ENCODE results near the gene RAMP2. TPM values are rescaled to one million over a fixed set of nuclear protein-coding genes. Genes with fewer than 3 reads are reported as not detected.
A peak's percentile ranks its signal among the peaks of the same experiment; 100 is the strongest.

The RAMP2 gene
- polyA plus RNA-seq, 1 experiment, result 2.8 TPM

GRCh38 chr17:42809250-42809649, 48.2 kb downstream of the RAMP2 start:
- POLR2A ChIA-PET, result interaction anchor here (0.7 kb wide), 1 partner anchor 8 kb away, joined by 3 read pairs; no protein-coding TSS in a partner anchor
- H3K27me3 ChIP-seq (ENCODE audit: control insufficient read depth, insufficient read depth, low read length), result no peaks in the 10 kb centered on the region
- no peak overlapping the region for H3K4me3 ChIP-seq (ENCODE audit: low read depth, low read length)
- peak; percentile 37 for DNase-seq (ENCODE audit: low read depth)
- peaks cover 7% of the 10 kb centered on the region for H3K36me3 ChIP-seq (ENCODE audit: control insufficient read depth, insufficient read depth, low read length)
- no peak for TF ChIP-seq CTCF (IDR thresholded peaks at IDR 0.05; ENCODE audit: insufficient read depth, low read depth, low read length)
- CTCF ChIA-PET, result interaction anchor here (1.1 to 1.8 kb wide), 3 partner anchors 10 to 47 kb away, joined by 3 to 7 read pairs (median 4); no protein-coding TSS in a partner anchor

Small RNA genes within 50 kb of the gene (small RNA-seq; reads per million reads assigned to genes)
- not detected for gene HMGN2P15 (ENCODE audit: insufficient read length, low read depth, low replicate concordance)

Other genes starting within 250 kb of the RAMP2 start
- gene NAGLU, start 225.0 kb upstream of the RAMP2 start, polyA plus RNA-seq (2011; rRNA removed), result 16.3 and 45.3 TPM in 2 replicates
- gene HSD17B1, start 208.3 kb upstream of the RAMP2 start, polyA plus RNA-seq (2011; rRNA removed), result 0.49 and 0.54 TPM in 2 replicates
- gene COASY, start 199.1 kb upstream of the RAMP2 start, polyA plus RNA-seq (2011; rRNA removed), result 28.6 and 41.5 TPM in 2 replicates
- 40.9 and 50.1 TPM in 2 replicates for gene MLX, start 194.1 kb upstream of the RAMP2 start, polyA plus RNA-seq (2011; rRNA removed)
- gene PSMC3IP, start 183.5 kb upstream of the RAMP2 start, polyA plus RNA-seq (2011; rRNA removed), result 3.4 and 5.8 TPM in 2 replicates
- gene RETREG3, start 151.9 kb upstream of the RAMP2 start, polyA plus RNA-seq (2011; rRNA removed), result 28.4 and 54.4 TPM in 2 replicates
- 37.2 and 66.1 TPM in 2 replicates for gene TUBG1, start 151.5 kb upstream of the RAMP2 start, polyA plus RNA-seq (2011; rRNA removed)
- gene TUBG2, start 101.9 kb upstream of the RAMP2 start, polyA plus RNA-seq (2011; rRNA removed), result 11.4 and 15.1 TPM in 2 replicates
- 5.6 and 9.1 TPM in 2 replicates for gene PLEKHH3, start 84.2 kb upstream of the RAMP2 start, polyA plus RNA-seq (2011; rRNA removed)
- 0.91 and 2.3 TPM in 2 replicates for gene CCR10, start 79.4 kb upstream of the RAMP2 start, polyA plus RNA-seq (2011; rRNA removed)
- 51.8 and 90.6 TPM in 2 replicates for gene CNTNAP1, start 78.7 kb upstream of the RAMP2 start, polyA plus RNA-seq (2011; rRNA removed)
- 30.4 and 32.0 TPM in 2 replicates for gene EZH1, start 16.2 kb upstream of the RAMP2 start, polyA plus RNA-seq (2011; rRNA removed)
- gene VPS25, start 12.2 kb downstream of the RAMP2 start, polyA plus RNA-seq (2011; rRNA removed), result 143 and 181 TPM in 2 replicates
- 2.1 and 2.9 TPM in 2 replicates for gene WNK4, start 19.4 kb downstream of the RAMP2 start, polyA plus RNA-seq (2011; rRNA removed)
- gene COA3, start 37.5 kb downstream of the RAMP2 start, polyA plus RNA-seq (2011; rRNA removed), result 82.8 and 91.9 TPM in 2 replicates
- gene CNTD1, start 37.6 kb downstream of the RAMP2 start, polyA plus RNA-seq (2011; rRNA removed), result 0.29 and 0.45 TPM in 2 replicates
- 118 and 126 TPM in 2 replicates for gene BECN1, start 63.1 kb downstream of the RAMP2 start, polyA plus RNA-seq (2011; rRNA removed)
- 65.7 and 101 TPM in 2 replicates for gene PSME3, start 72.2 kb downstream of the RAMP2 start, polyA plus RNA-seq (2011; rRNA removed)
- gene AOC2, start 83.4 kb downstream of the RAMP2 start, polyA plus RNA-seq (2011; rRNA removed), result 0.37 and 0.43 TPM in 2 replicates
- 0.10 and 0.22 TPM in 2 replicates for gene AOC3, start 90.0 kb downstream of the RAMP2 start, polyA plus RNA-seq (2011; rRNA removed)
- gene G6PC1, start 139.6 kb downstream of the RAMP2 start, polyA plus RNA-seq (2011; rRNA removed), result not detected in 2 replicates
- 45.2 and 51.6 TPM in 2 replicates for gene AARSD1, start 203.2 kb downstream of the RAMP2 start, polyA plus RNA-seq (2011; rRNA removed)
- 3.3 and 3.4 TPM in 2 replicates for gene PTGES3L, start 218.9 kb downstream of the RAMP2 start, polyA plus RNA-seq (2011; rRNA removed)
- 9.8 and 12.9 TPM in 2 replicates for gene RUNDC1, start 219.3 kb downstream of the RAMP2 start, polyA plus RNA-seq (2011; rRNA removed)
- 3,309 and 5,343 TPM in 2 replicates for gene RPL27, start 237.2 kb downstream of the RAMP2 start, polyA plus RNA-seq (2011; rRNA removed)
- gene IFI35, start 245.6 kb downstream of the RAMP2 start, polyA plus RNA-seq (2011; rRNA removed), result 27.7 and 42.5 TPM in 2 replicates